HG02943 (cell line): ENCODE measurements around the gene HOXA5.

Source experiments
- ATAC-seq: cut with Tn5 transposase; IDR thresholded peaks from one replicate; pipeline ENCODE4 v1.9.1; 2021; ENCODE audit warnings: mild to moderate bottlenecking, low read depth, moderate library complexity; ENCODE audit not compliant: unreplicated experiment

Gene HOXA5

GRCh38 chr7:27150568-27151340 lies 7.3 kb upstream of the HOXA5 start:
- peak; percentile 69 for ATAC-seq

GRCh38 chr7:27149842-27150567 lies 6.5 kb upstream of the HOXA5 start:
- peak; percentile 9 for ATAC-seq

- ATAC-seq, result no peak
Measured at GRCh38 chr7:27148756-27149641, 5.5 kb upstream of the HOXA5 start.

- no peak for ATAC-seq
Measured at GRCh38 chr7:27148031-27148755, 4.7 kb upstream of the HOXA5 start.

- no peak for ATAC-seq
Measured at GRCh38 chr7:27147199-27148030, 3.9 kb upstream of the HOXA5 start, which contains the start of gene HOXA6. TSS of gene HOXA6 (minus strand) at chr7:27147774. CDS start at chr7:27147749, 25 bp downstream.

- no peak for ATAC-seq
Measured at GRCh38 chr7:27146491-27147198, 3.2 kb upstream of the HOXA5 start.

GRCh38 chr7:27145914-27146412 lies 2.5 kb upstream of the HOXA5 start:
- ATAC-seq, result no peak

GRCh38 chr7:27145165-27145913 lies 1.9 kb upstream of the HOXA5 start:
- no peak for ATAC-seq

GRCh38 chr7:27144781-27145164 lies 1.3 kb upstream of the HOXA5 start:
- ATAC-seq, result no peak

GRCh38 chr7:27143950-27144780 lies 684 bp upstream of the HOXA5 start:
- ATAC-seq, result no peak

GRCh38 chr7:27142580-27143022 lies 880 bp downstream of the HOXA5 start:
- no peak for ATAC-seq

GRCh38 chr7:27141923-27142579 lies 1.4 kb downstream of the HOXA5 start:
- ATAC-seq, result no peak

GRCh38 chr7:27141137-27141922 lies 2.2 kb downstream of the HOXA5 start:
- ATAC-seq, result no peak

GRCh38 chr7:27140126-27140857 lies 3.2 kb downstream of the HOXA5 start:
- no peak for ATAC-seq
